Calu3 (cell line): ENCODE data around the gene PCNT. TPM values are rescaled to one million over a fixed set of nuclear protein-coding genes. Genes with fewer than 3 reads are reported as not detected.

Source experiments
- BruUV-seq: library from RNA; stranded (reverse); fragments of 400-500 nt; replicated peaks from 2 replicates; lab custom pipeline; 2021; lab: Mats Ljungman, UMichigan
- CTCF ChIA-PET: fragments of 300-600 bp; sonication (Branson Sonifier 250); formaldehyde crosslinking; loops from one replicate; lab custom pipeline; 2022; ENCODE audit warnings: antibody characterized with exemption; lab: Charles Lee
- DNase-seq: peaks from one replicate; pipeline ENCODE4 v3.0.0; 2022
- H3K27ac Mint-ChIP-seq: one replicate; pipeline ENCODE4 v1.8.0; 2022; ENCODE audit warnings: mixed read lengths; ENCODE audit not compliant: unreplicated experiment
- H3K27me3 Mint-ChIP-seq: one replicate; pipeline ENCODE4 v1.8.0; 2022; ENCODE audit warnings: mixed read lengths; ENCODE audit not compliant: unreplicated experiment
- H3K36me3 Mint-ChIP-seq: one replicate; pipeline ENCODE4 v1.8.0; 2022; ENCODE audit warnings: mild to moderate bottlenecking, moderate library complexity, mixed read lengths; ENCODE audit not compliant: insufficient read depth, unreplicated experiment
- H3K4me1 Mint-ChIP-seq: one replicate; pipeline ENCODE4 v1.8.0; 2022; ENCODE audit warnings: mild to moderate bottlenecking, low read depth, mixed read lengths; ENCODE audit not compliant: unreplicated experiment
- H3K4me3 Mint-ChIP-seq: one replicate; pipeline ENCODE4 v1.8.0; 2022; ENCODE audit warnings: mild to moderate bottlenecking, low read depth, moderate library complexity, mixed read lengths; ENCODE audit not compliant: unreplicated experiment
- H3K9me3 Mint-ChIP-seq: one replicate; pipeline ENCODE4 v1.8.0; 2022; ENCODE audit warnings: low read depth, mixed read lengths; ENCODE audit not compliant: unreplicated experiment
- intact Hi-C: fragments of 100-400 bp; cut with micrococcal nuclease; formaldehyde crosslinking; loops from one replicate; pipeline ENCODE4 v1.10.0; 2022; ENCODE audit not compliant: unreplicated experiment
- total RNA-seq: library from RNA; stranded (reverse); gene quantifications from 2 replicates; pipeline ENCODE4 v1.2.3, GENCODE V29; 2022
- TF ChIP-seq, protein P1 (sequence below): fragments of 200-600 bp; IDR thresholded peaks from one replicate; pipeline ENCODE4 v1.8.0; 2022; ENCODE audit warnings: antibody characterized with exemption; ENCODE audit not compliant: unreplicated experiment

The PCNT gene
- total RNA-seq, 1 experiment from 2014 or later: 32.2 TPM

DNA sequence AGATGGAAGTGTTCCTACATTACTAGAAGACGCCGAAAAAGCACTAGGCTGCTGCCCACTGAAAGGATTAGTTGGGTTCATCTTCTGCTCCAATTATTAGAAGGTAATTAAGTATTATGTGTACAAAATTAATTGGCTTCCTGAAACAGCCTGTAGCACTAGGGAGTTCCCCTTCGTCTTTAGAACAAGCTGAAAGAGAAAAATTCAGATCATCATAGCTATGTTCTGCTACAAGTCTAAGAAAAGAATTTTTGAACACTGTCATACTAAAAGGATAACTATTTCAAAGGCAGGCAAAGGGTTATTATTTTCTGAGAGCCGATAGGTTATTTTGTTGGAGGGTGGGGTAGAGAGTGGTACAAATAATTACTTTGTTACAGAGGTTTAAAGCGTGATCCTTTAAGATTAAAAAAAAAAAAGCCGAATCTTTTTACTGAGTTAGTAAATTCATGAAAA, 38.7 kb upstream of the PCNT start, which contains the start of gene MCM3AP:
Gene MCM3AP (minus strand): TSS at position 406 of the 456 bp plus-strand sequence. CDS start 325 bp downstream, at position 81.
- intact Hi-C loops: no loop called here
- Mint-ChIP-seq H3K36me3 (peaks cover 28% of the 10 kb centered on the region), H3K27ac (peak within 1 kb of the TSS; percentile 88), H3K4me3 (peak within 1 kb of the TSS; percentile 84), H3K27me3 (no peaks in the 10 kb centered on the region), H3K4me1 (peaks cover 8% of the 10 kb centered on the region), H3K9me3 (no peaks in the 10 kb centered on the region)
- TF ChIP-seq, protein P1, sequence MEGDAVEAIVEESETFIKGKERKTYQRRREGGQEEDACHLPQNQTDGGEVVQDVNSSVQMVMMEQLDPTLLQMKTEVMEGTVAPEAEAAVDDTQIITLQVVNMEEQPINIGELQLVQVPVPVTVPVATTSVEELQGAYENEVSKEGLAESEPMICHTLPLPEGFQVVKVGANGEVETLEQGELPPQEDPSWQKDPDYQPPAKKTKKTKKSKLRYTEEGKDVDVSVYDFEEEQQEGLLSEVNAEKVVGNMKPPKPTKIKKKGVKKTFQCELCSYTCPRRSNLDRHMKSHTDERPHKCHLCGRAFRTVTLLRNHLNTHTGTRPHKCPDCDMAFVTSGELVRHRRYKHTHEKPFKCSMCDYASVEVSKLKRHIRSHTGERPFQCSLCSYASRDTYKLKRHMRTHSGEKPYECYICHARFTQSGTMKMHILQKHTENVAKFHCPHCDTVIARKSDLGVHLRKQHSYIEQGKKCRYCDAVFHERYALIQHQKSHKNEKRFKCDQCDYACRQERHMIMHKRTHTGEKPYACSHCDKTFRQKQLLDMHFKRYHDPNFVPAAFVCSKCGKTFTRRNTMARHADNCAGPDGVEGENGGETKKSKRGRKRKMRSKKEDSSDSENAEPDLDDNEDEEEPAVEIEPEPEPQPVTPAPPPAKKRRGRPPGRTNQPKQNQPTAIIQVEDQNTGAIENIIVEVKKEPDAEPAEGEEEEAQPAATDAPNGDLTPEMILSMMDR: no peak
- no peak for DNase-seq
- CTCF ChIA-PET: interaction anchor here (1.1 to 1.2 kb wide), 2 partner anchors 25 to 142 kb away, joined by 4 read pairs; no protein-coding TSS in a partner anchor
- TSS peak; percentile 66 for BruUV-seq

GRCh38 chr21:46285761-46286647, 38.0 kb upstream of the PCNT start, which contains the start of gene YBEY:
Gene YBEY (plus strand): TSS chr21:46286342. CDS start chr21:46286914, 572 bp downstream.
- intact Hi-C loops: no loop called here
- no TSS peak for BruUV-seq
- no peaks in the 10 kb centered on the region for H3K27me3 Mint-ChIP-seq
- TF ChIP-seq, protein P1: no peak
- peaks cover 8% of the 10 kb centered on the region for H3K4me1 Mint-ChIP-seq
- peak within 1 kb of the TSS; percentile 88 for H3K27ac Mint-ChIP-seq
- H3K36me3 Mint-ChIP-seq: peaks cover 23% of the 10 kb centered on the region
- CTCF ChIA-PET: interaction anchor here (1.1 to 1.2 kb wide), 2 partner anchors 25 to 143 kb away, joined by 4 read pairs; no protein-coding TSS in a partner anchor
- DNase-seq: peak; percentile 87
- no peaks in the 10 kb centered on the region for H3K9me3 Mint-ChIP-seq
- H3K4me3 Mint-ChIP-seq: peak within 1 kb of the TSS; percentile 84

GRCh38 chr21:46286648-46287002, 37.3 kb upstream of the PCNT start:
- intact Hi-C loops: no loop called here
- peak overlapping the region; percentile 84 for H3K4me3 Mint-ChIP-seq
- no TSS peak for BruUV-seq
- TF ChIP-seq, protein P1: no peak
- CTCF ChIA-PET: no interaction called here
- no peaks in the 10 kb centered on the region for H3K9me3 Mint-ChIP-seq
- H3K4me1 Mint-ChIP-seq: peaks cover 8% of the 10 kb centered on the region
- no peak for DNase-seq
- H3K27me3 Mint-ChIP-seq: no peaks in the 10 kb centered on the region
- peak overlapping the region; percentile 88 for H3K27ac Mint-ChIP-seq
- H3K36me3 Mint-ChIP-seq: peaks cover 23% of the 10 kb centered on the region

GRCh38 chr21:46287541-46287940, 36.4 kb upstream of the PCNT start:
- Mint-ChIP-seq H3K27me3 (no peaks in the 10 kb centered on the region), H3K9me3 (no peaks in the 10 kb centered on the region), H3K36me3 (peaks cover 23% of the 10 kb centered on the region), H3K4me3 (no peak overlapping the region), H3K27ac (no peak overlapping the region), H3K4me1 (peaks cover 8% of the 10 kb centered on the region)
- CTCF ChIA-PET: no interaction called here
- intact Hi-C loops: no loop called here
- BruUV-seq: no TSS peak
- TF ChIP-seq, protein P1: no peak
- no peak for DNase-seq
